Naive thymus-derived CD4-positive, alpha-beta T cell (primary cell): ENCODE results near the gene AMT. TPM values are rescaled to one million over a fixed set of nuclear protein-coding genes. Genes with fewer than 3 reads are reported as not detected.

ENCODE experiments used
- ATAC-seq: fragments of 150-1000 bp; cut with Tn5 transposase; 2 replicates; pipeline ENCODE4 v1.10.0; 2021; ENCODE audit warnings: mild to moderate bottlenecking, moderate library complexity
- CTCF ChIA-PET: fragments of 350-600 bp; sonication (Branson Sonifier 250); formaldehyde crosslinking; loops from one replicate; lab custom pipeline; 2021; ENCODE audit warnings: antibody characterized with exemption; lab: Charles Lee
- POLR2A ChIA-PET: fragments of 350-600 bp; sonication (Branson Sonifier 250); formaldehyde crosslinking; loops from one replicate; lab custom pipeline; 2021; ENCODE audit warnings: antibody characterized with exemption, inconsistent platforms; lab: Charles Lee
- DNase-seq, 9 donors: peaks; one replicate each; pipeline versions ENCODE4 v3.0.0 to v3.0.0-alpha.2; 2020 to 2022; ENCODE audit warnings: mixed read lengths in 1 of 9
- H3K27ac ChIP-seq: one replicate; pipeline ENCODE4 v1.7.0; 2013; ENCODE audit warnings: mild to moderate bottlenecking, low read depth, low read length, moderate library complexity
- H3K27me3 ChIP-seq, 2 donors: one replicate each; pipeline ENCODE4 v1.7.0; 2013; ENCODE audit warnings: low read length in 2 of 2, mild to moderate bottlenecking in 2 of 2, moderate library complexity in 2 of 2; ENCODE audit not compliant: control insufficient read depth in 2 of 2, insufficient read depth in 2 of 2
- H3K36me3 ChIP-seq, 3 experiments: 1 replicate in 2 of 3; 2 replicates in 1 of 3; pipeline ENCODE4 v1.7.0; 2013; ENCODE audit warnings: low read length in 3 of 3, mild to moderate bottlenecking in 3 of 3, moderate library complexity in 1 of 3; ENCODE audit not compliant: insufficient read depth in 3 of 3, control insufficient read depth in 2 of 3
- H3K4me1 ChIP-seq, 2 donors: one replicate each; pipeline ENCODE4 v1.7.0; 2013; ENCODE audit warnings: low read length in 2 of 2, mild to moderate bottlenecking in 2 of 2, moderate library complexity in 1 of 2; ENCODE audit not compliant: control insufficient read depth in 2 of 2, insufficient read depth in 2 of 2
- H3K4me3 ChIP-seq: 2 replicates; pipeline ENCODE4 v1.7.0; 2013; ENCODE audit warnings: mild to moderate bottlenecking, low read length
- H3K9me3 ChIP-seq, 3 experiments: 1 replicate in 2 of 3; 2 replicates in 1 of 3; pipeline ENCODE4 v1.7.0; 2013; ENCODE audit warnings: low read length in 3 of 3; ENCODE audit not compliant: control insufficient read depth in 2 of 3
- H3K27ac Mint-ChIP-seq, 9 donors: one replicate each; pipeline ENCODE4 v1.8.0; 2020 to 2022; ENCODE audit warnings: mixed read lengths in 9 of 9, mild to moderate bottlenecking in 8 of 9, moderate library complexity in 5 of 9, inconsistent platforms in 2 of 9
- H3K27me3 Mint-ChIP-seq, 5 donors: one replicate each; pipeline ENCODE4 v1.8.0; 2021 to 2022; ENCODE audit warnings: mixed read lengths in 5 of 5, mild to moderate bottlenecking in 1 of 5
- H3K36me3 Mint-ChIP-seq, 5 donors: one replicate each; pipeline ENCODE4 v1.8.0; 2020 to 2022; ENCODE audit warnings: mixed read lengths in 5 of 5, mild to moderate bottlenecking in 3 of 5, inconsistent platforms in 1 of 5
- H3K4me1 Mint-ChIP-seq, 7 donors: one replicate each; pipeline ENCODE4 v1.8.0; 2020 to 2022; ENCODE audit warnings: mixed read lengths in 7 of 7, mild to moderate bottlenecking in 3 of 7, inconsistent platforms in 1 of 7
- H3K4me3 Mint-ChIP-seq, 10 donors: one replicate each; pipeline ENCODE4 v1.8.0; 2020 to 2022; ENCODE audit warnings: mild to moderate bottlenecking in 10 of 10, mixed read lengths in 10 of 10, moderate library complexity in 6 of 10, inconsistent platforms in 2 of 10
- H3K9me3 Mint-ChIP-seq, 11 donors: one replicate each; pipeline ENCODE4 v1.8.0; 2020 to 2022; ENCODE audit warnings: mixed read lengths in 11 of 11, mild to moderate bottlenecking in 4 of 11, inconsistent platforms in 1 of 11, moderate library complexity in 1 of 11
- intact Hi-C, 2 donors: fragments of 100-400 bp; cut with micrococcal nuclease; formaldehyde crosslinking; loops; one replicate each; pipeline ENCODE4 v1.15.1; 2023
- polyA plus RNA-seq, 2 donors: library from polyadenylated mRNA; unstranded; fragments of 300-500 nt; fragmentation: Illumina TruSeq; gene quantifications; one replicate each; pipeline ENCODE4 v1.2.3, GENCODE V29; 2021
- total RNA-seq, 6 experiments: library from RNA in 5 of 6; stranded (reverse) in 5 of 6; gene quantifications; 1 replicate in 5 of 6; 2 replicates in 1 of 6; pipeline ENCODE4 v1.2.3 and lab custom pipeline; 2021 to 2026

The AMT gene
- total and polyA plus RNA-seq, 7 experiments from 2014 or later = 1.7 to 13.9 (median 8.4) TPM

DNA sequence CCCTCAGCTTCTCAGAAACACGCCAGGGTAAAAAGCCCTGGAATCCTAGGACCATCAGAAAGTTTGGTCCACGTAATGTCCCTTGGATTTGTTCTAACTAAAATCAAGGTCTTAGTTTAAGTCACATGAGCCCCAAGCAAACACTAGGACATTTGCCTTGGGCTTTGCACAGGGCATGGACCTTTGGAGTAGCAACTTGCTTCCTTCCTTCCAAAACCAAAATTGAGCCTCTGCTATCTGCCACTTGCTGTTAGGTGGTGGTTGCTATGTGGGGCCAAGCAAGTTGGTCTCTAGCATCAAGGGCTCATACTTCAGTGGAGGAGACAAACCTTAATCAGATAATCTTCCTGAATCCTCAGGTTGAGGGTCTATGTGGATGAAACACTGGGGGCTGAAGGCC, 43.8 kb upstream of the AMT start:
- Mint-ChIP-seq H3K4me1 (peaks cover 3 to 15% (median 9%) of the 10 kb centered on the region in 7 donors), H3K4me3 (no peak overlapping the region), H3K9me3 (no peaks in the 10 kb centered on the region), H3K36me3 (no peaks in the 10 kb centered on the region), H3K27me3 (no peaks in the 10 kb centered on the region), H3K27ac (peak overlapping the region in 1 of 9 donors; percentile 23)
- POLR2A ChIA-PET = no interaction called here
- intact Hi-C loops = no loop called here
- Histone ChIP-seq H3K9me3 (no peaks in the 10 kb centered on the region), H3K36me3 (no peaks in the 10 kb centered on the region), H3K4me3 (no peak overlapping the region), H3K27me3 (no peaks in the 10 kb centered on the region), H3K27ac (no peak overlapping the region), H3K4me1 (peaks cover 5 to 7% of the 10 kb centered on the region in 2 donors)
- DNase-seq (no peak), ATAC-seq (no peak)
- CTCF ChIA-PET = no interaction called here

DNA sequence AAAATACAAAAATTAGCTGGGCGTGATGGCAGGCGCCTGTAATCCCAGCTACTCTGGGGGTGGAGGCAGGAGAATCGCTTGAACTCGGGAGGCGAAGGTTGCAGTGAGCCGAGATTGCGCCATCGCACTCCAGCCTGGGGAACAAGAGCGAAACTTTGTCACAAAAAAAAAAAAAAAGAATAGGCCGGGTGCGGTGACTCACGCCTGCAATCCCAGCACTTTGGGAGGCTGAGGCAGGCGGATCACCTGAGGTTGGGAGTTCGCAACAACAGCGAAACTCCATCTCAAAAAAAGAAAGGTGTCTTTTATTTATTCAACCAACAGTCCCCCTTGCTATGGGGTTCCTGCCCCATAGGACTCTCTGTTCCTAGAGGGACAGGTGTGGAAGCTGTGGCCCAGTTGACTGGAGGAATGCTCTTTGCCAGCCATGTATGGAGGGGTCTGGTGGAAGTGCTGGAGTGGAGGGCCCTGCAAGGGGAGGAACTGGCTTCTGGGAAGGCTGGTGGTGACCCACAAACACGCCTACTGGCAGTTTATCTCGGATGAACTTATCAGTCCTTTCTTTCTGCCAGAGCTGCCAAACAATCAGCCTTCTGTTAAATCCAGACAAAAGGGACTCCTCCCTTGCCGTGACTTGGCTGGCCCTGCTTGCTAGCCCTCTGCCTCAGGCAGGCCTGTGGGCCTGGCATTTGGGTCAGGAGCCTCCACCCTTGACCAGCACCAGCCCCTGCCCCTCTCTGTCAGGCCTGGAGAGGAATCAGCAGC, 43.2 kb upstream of the AMT start:
- ATAC-seq (no peak), DNase-seq (no peak)
- Mint-ChIP-seq H3K36me3 (no peaks in the 10 kb centered on the region), H3K27ac (no peak overlapping the region), H3K27me3 (no peaks in the 10 kb centered on the region), H3K4me3 (no peak overlapping the region), H3K4me1 (peaks cover 0 to 11% (median 6%) of the 10 kb centered on the region in 7 donors), H3K9me3 (no peaks in the 10 kb centered on the region)
- no peak overlapping the region for H3K27ac ChIP-seq
- intact Hi-C loops = no loop called here
- ChIA-PET CTCF (interaction anchor here (0.7 kb wide), 1 partner anchor 15 kb away, joined by 3 read pairs; no protein-coding TSS in a partner anchor), POLR2A (no interaction called here)
- H3K9me3 ChIP-seq = no peaks in the 10 kb centered on the region
- no peaks in the 10 kb centered on the region for H3K27me3 ChIP-seq
- no peaks in the 10 kb centered on the region for H3K36me3 ChIP-seq
- no peak overlapping the region for H3K4me3 ChIP-seq
- peaks cover 3 to 6% of the 10 kb centered on the region in 2 donors for H3K4me1 ChIP-seq

- Histone ChIP-seq H3K9me3 (no peaks in the 10 kb centered on the region), H3K27me3 (no peaks in the 10 kb centered on the region), H3K4me3 (no peak overlapping the region), H3K27ac (no peak overlapping the region), H3K36me3 (no peaks in the 10 kb centered on the region), H3K4me1 (no peaks in the 10 kb centered on the region)
- peaks cover 0 to 5% (median 0%) of the 10 kb centered on the region in 7 donors for H3K4me1 Mint-ChIP-seq
- ATAC-seq (no peak), DNase-seq (no peak)
- no peak overlapping the region for H3K27ac Mint-ChIP-seq
- H3K27me3 Mint-ChIP-seq = no peaks in the 10 kb centered on the region
- H3K4me3 Mint-ChIP-seq = no peak overlapping the region
- H3K9me3 Mint-ChIP-seq = no peaks in the 10 kb centered on the region
- intact Hi-C loops = no loop called here
- POLR2A ChIA-PET = no interaction called here
- CTCF ChIA-PET = interaction anchor here (1.1 kb wide), 1 partner anchor 13 kb away, joined by 3 read pairs; no protein-coding TSS in a partner anchor
- H3K36me3 Mint-ChIP-seq = no peaks in the 10 kb centered on the region
Observed at GRCh38 chr3:49462222-49462621, 39.9 kb upstream of the AMT start.

DNA sequence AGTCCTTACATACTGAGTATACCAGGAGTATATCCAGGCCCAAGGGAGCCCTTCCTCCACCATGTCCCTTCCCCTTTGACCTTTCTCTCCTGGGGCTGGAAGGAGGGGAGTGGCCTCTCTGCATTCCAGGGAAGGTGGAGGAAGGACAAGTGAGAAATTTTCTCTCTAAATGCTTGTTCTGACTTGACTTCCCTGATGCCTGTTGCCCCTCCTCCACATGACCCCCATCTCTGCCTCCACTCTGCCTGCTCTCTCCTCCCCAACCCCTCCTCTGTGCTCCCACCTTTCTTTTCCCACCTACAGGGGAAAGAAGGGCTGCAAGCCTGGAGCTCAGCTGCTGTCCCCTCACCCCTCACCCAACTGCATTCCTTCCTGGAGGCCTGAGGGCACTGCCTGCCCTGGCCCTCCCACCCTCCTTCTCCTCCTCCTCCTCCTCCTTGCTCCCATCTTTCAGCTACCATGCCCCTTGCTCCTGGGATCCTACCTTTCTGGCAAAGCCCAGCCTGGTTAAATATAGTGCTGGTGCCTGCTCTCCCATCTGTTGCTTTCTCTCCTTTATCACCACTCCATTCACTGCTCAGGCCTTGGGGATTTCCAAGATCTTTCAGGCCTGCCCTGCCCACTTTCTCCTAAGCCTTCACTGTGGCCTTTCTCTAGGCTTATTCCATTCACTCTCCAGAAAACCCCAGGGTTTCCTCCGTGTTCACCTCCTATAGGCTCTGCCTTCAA, 39.3 kb upstream of the AMT start:
- H3K4me3 Mint-ChIP-seq = no peak overlapping the region

DNA sequence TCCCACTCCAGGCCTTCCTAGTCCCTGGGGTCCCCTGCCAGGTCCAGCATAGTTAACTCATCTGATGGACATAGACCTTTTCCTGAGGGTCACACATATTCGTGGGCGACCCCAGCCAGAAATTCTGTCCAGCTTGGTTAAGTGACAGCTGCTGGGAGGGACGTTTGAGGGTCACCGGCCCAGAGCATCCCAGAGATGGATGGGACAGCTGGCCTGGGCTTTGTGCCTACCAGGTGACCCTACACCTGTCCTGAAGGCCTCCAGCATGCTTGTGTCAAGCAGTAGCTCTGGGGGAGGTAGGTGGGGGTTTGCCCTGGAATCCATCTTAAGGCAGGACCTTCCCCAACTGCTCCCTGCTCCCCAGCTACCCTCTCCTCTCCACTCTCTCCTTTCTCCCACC, 38.7 kb upstream of the AMT start:
- no peaks in the 10 kb centered on the region for H3K9me3 ChIP-seq
- no peak for DNase-seq
- H3K27ac ChIP-seq = no peak overlapping the region
- H3K27ac Mint-ChIP-seq = no peak overlapping the region
- peaks cover 0 to 5% (median 0%) of the 10 kb centered on the region in 7 donors for H3K4me1 Mint-ChIP-seq
- ChIA-PET CTCF (interaction anchor here (0.6 to 1.3 kb wide), 4 partner anchors 12 to 504 kb away, joined by 3 to 4 read pairs (median 3); partner anchors contain the start of gene USP4), POLR2A (no interaction called here)
- intact Hi-C loops = no loop called here
- H3K36me3 ChIP-seq = no peaks in the 10 kb centered on the region
- H3K36me3 Mint-ChIP-seq = no peaks in the 10 kb centered on the region
- H3K9me3 Mint-ChIP-seq = no peaks in the 10 kb centered on the region
- H3K4me1 ChIP-seq = no peaks in the 10 kb centered on the region
- H3K4me3 ChIP-seq = no peak overlapping the region
- ATAC-seq = no peak
- no peak overlapping the region for H3K4me3 Mint-ChIP-seq
- no peaks in the 10 kb centered on the region for H3K27me3 Mint-ChIP-seq
- no peaks in the 10 kb centered on the region for H3K27me3 ChIP-seq

More for the DNA sequence above, 39.3 kb upstream of the AMT start:
- Histone ChIP-seq H3K4me3 (no peak overlapping the region), H3K9me3 (no peaks in the 10 kb centered on the region), H3K4me1 (no peaks in the 10 kb centered on the region), H3K27me3 (no peaks in the 10 kb centered on the region), H3K27ac (no peak overlapping the region), H3K36me3 (no peaks in the 10 kb centered on the region)
- intact Hi-C loops = no loop called here
- Mint-ChIP-seq H3K36me3 (no peaks in the 10 kb centered on the region), H3K9me3 (no peaks in the 10 kb centered on the region), H3K27ac (peak overlapping the region in 1 of 9 donors; percentile 68), H3K27me3 (no peaks in the 10 kb centered on the region), H3K4me1 (peaks cover 0 to 5% (median 0%) of the 10 kb centered on the region in 7 donors)
- DNase-seq (no peak), ATAC-seq (no peak)
- ChIA-PET CTCF (interaction anchor here (1.1 kb wide), 1 partner anchor 13 kb away, joined by 3 read pairs; no protein-coding TSS in a partner anchor), POLR2A (no interaction called here)

DNA sequence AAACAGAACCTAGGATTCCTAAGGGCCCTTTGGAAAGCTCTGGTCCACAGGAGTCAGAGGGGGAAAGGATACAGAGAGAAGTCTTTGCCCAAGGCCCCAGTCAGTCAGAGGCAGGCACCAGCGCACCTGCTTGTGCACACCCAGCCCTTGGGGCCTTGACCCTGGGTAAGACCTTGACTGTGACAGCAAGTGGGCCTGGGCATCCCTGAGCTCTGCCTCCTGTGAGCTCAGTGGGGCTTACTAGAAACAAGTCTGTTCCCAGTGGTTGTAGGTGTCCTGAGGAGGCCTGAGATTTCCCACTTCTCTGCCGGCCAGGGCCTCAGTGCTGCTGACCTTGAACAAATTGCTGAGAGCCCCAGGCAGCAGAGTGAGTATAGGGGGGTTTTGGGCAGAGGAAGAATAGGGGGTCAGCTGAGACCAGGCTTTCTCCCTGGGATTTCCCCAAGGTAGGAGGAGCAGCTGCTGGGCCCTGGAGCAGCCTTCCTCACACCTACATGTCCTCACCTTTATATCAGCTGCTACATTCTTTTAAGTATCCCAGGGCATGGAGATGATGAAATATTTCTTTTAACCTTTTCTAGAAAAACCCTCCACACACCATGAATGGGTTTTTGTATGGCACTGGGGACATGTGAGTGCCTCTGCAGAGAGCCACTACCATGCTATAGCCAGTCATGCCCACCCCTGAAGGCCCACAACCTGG, 38.1 kb upstream of the AMT start:
- H3K9me3 Mint-ChIP-seq = no peaks in the 10 kb centered on the region
- intact Hi-C loops = no loop called here
- no peaks in the 10 kb centered on the region for H3K4me1 ChIP-seq
- H3K4me3 Mint-ChIP-seq = no peak overlapping the region
- no peak overlapping the region for H3K4me3 ChIP-seq
- H3K4me1 Mint-ChIP-seq = peaks cover 0 to 5% (median 0%) of the 10 kb centered on the region in 7 donors
- POLR2A ChIA-PET = no interaction called here
- no peaks in the 10 kb centered on the region for H3K27me3 ChIP-seq
- H3K36me3 ChIP-seq = no peaks in the 10 kb centered on the region
- ATAC-seq (no peak), DNase-seq (no peak)
- H3K27me3 Mint-ChIP-seq = no peaks in the 10 kb centered on the region
- no peak overlapping the region for H3K27ac ChIP-seq
- no peak overlapping the region for H3K27ac Mint-ChIP-seq
- H3K36me3 Mint-ChIP-seq = no peaks in the 10 kb centered on the region
- CTCF ChIA-PET = interaction anchor here (0.6 to 1.3 kb wide), 3 partner anchors 56 to 504 kb away, joined by 3 to 4 read pairs (median 3); partner anchors contain the start of gene USP4
- H3K9me3 ChIP-seq = no peaks in the 10 kb centered on the region
